ENCODE measurements around the gene ZNF20.

ZNF20 gene

DNA sequence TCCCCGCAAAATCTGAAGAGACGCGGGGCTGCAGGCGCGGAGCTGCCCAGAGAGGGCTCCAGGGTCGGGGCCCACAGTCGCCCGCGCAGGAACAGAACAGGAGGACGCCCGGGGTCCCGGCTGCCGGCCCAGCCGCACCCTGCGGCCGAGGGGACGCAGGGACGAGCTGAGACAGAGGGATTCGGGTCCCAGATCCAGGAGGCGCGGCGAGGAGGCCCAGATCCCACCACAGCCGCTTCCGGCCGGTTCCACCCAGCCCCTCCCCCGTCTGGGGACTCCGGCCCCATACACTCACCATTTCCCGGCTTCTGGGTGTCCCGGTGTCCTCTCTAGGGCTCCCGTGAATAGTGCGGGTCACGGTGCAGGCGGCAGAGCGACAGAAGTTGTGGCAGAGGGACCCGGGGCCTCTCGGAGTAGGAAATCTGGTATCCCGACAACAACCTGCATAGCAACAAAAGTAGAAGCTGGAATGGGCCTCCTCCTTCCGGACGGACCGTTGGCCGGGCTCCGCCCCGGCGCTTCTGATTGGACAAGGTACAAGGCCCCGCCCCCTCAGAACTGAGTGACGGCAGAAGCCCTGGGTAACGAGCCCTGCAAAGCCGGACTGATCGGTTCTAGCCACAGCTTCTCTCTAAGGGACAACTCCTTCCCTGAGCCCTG is at the start of gene ZNF20:
ZNF20 (minus strand) TSS at position 466 of the 660 bp plus-strand sequence; CDS start at position 298, 168 bp downstream.
- peak; percentile 89 to 91 for DNase-seq

DNA sequence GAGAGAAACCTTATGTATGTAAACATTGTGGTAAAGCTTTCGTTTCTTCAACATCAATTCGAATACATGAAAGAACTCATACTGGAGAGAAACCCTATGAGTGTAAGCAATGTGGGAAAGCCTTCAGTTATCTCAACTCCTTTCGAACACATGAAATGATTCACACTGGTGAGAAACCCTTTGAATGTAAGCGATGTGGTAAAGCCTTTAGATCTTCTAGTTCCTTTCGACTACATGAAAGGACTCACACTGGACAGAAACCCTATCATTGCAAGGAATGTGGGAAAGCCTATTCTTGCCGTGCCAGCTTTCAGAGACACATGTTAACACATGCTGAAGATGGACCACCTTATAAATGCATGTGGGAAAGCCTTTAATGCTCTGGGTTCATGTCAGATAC is 47.5 kb upstream of the ZNF20 start:
- no peak for DNase-seq

DNA sequence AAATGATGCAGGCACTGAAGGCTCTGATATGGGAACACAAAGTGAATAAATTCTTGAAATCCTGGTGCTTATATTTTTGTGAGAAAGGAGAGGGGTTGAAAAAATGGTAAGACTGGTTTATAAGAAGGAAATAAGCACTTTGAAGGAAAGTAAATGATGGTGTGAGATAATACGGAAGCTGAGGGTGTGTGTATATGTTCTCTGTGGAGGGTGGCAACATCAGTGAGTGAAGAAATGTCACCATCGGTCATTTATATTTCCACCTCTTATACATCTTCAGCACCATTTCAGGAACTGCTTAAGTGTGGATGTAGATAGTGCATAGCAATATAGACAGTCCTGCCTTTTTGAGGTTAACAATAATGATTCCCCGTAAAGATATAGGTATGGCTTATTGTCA is 40.2 kb upstream of the ZNF20 start:
- no peak for DNase-seq

DNA sequence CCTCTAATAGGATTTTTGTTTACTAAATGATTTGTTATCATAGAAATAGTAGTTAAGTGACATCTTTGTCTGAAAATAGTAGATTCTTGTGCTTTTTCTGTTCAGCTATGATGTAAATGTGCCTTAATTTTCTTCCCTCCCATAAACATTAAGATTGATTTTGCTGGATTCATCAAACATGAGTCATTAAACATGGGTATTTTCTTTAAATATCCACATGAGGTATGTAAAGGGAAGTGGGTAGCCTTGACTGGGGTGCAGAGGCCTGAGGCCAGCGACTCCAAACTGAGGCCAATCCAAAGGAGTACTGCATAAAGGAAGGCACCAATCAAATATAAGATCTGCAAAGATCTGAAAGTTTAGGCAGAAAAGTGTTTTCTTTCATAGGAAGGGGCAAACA is 26.5 kb upstream of the ZNF20 start:
- no peak for DNase-seq

DNA sequence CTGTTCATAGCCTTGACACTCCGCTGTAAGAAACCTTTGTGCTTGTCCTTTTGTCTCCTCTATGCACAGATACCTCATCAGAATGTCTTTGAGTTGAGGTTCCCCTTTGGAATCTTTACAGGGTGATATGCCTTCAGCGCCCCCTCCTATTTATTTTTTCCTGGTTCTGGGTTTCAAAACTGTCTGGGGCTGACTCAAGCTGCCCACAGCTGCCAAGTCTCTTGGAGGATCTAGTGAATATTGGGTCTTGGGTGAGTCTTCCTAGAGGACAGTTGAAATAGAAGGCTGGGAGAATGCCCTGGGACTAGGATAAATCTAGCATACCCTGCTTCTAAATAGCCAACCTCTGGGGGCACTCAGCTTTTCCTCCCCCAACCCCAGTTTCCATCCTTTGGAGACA is 23.7 kb upstream of the ZNF20 start:
- DNase-seq, result no peak

DNA sequence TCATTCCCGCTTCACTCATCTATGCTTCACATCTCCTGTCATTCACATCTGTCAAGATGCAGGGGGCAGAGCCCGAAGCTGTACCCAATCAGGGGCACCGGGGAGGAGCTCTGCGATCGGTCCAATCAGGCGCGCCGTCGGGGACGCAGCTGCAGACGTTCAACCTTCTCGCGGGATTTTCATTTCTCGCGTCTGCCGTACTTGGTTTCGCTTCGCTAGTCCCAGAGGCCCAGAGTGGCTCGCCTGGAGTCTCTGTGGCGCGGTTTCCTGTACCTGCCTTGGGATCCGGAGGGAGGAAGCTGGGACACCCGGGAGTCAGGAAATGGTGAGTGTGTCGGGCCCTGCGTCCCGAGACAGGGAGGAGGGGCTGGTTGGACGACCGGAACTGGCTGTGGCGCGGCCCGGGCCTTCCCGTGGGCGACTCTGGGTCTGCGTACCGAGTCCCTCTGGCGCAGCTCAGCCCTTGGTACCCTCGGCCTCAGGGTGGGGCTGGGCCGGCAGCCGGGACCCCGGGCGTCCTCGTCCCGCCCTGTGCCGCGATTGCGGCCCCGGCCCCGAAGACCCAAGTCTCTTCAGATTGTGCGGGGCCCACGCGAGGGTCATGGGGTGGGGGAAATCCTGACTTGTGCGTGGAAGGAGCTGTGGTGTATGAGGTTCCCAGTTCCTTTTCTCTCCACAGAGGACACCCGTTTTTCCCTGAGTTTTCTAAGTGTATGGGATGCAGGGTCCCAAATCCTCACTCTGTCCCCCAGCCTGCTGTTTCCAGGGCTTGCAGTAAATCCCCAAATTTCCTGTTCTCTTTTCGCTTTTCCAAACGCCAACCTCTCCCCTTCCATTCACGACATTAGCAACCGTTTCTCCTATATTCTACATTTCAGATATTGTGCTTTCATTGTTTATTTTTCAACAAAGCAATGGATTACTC is 23.0 kb upstream of the ZNF20 start, which contains the start of gene ZNF136:
ZNF136 (plus strand) TSS at position 215 of the 925 bp plus-strand sequence; CDS start at position 323, 108 bp downstream.
- peak; percentile 93 to 94 for DNase-seq

DNA sequence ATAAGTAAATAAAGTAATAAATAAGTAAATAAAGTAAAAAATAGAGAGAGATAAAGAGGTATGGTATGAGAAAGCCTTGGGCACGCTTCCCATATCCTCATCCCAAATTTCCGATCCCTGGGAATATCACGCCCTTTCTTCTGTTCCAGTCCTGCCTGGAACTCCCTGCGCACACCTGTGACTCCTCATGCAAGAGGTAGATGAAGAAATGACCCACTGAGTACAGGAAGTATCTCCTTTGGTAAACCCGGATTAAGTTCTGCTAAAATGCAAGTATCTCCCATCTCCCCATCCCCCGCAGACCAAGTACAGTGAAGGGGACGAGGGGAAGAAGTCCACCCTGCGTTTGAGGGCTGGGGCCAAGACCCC is 22.3 kb upstream of the ZNF20 start:
- DNase-seq, result no peak

DNA sequence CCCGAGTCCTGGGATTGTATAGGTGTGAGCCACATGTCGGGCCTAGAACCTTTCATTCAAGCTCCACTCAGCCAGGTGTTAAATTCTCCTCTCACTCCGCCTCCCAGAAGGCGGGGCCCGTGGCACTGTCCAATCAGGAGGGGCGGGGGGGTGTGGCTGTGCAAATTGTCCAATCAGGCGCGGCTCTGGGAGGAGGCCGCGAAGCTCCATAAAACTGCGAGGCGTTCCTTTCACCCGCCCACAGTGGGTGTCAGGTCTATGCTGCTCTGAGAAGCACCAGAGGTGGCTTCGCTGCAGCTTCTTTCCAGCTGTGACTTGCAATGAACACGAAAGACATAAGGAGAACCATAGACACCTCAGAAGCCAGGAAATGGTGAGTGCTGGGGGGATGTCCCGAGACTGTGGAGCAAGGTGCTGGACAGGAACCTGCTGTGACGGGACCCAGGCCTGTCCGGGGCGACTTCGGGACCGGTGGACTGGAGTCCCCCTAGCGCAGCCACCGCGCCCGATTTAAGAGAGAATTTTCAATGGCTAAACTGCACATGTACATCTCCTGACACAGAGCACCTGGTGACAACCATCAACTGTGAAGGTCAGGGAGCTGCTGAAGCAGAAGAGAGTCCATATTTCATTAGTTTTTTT is 19.7 kb upstream of the ZNF20 start:
- DNase-seq, result no peak

DNA sequence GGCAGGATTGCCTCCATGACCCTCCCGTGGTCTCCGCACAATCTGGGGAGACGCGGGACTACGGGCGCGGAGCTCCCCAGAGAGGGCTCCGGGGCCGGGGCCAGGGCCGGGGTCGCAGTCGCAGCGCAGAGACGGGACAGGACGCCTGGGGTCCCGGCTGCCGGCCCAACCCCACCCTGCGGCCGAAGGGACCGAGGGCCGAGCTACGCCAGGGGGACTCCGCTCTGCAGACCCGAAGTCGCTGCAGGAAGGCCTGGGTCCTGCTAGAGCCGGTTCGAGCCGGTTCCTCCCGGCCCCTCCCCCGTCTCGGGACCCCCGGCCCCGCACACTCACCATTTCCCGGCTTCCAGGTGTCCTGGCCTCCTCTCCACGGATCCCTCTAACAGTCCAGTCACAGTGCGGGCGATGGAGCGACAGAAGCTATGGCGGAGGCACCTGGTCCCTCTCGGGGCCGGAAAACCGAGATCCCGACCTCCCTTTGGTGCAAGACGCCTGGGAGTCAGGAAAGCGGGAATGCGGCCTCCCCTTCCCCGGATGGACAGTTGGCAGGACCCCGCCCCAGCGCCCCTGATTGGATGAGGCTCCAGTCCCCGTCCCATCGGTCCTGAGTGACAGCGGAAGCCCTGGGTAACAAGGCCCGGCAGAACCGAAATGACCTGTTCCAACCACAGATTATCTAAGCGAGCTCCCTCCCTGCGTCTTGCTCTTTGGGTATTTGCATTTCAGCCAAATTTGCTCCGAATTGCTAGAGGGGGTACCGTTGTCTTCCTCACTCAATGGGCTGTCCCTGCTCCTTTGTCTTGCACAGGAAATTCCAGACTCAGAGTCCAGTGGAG is 16.3 kb upstream of the ZNF20 start, which contains the start of gene ZNF625:
ZNF625 (minus strand) TSS at position 512 of the 836 bp plus-strand sequence; CDS start at position 336, 176 bp downstream.
- DNase-seq, result peak; percentile 11 to 20

DNA sequence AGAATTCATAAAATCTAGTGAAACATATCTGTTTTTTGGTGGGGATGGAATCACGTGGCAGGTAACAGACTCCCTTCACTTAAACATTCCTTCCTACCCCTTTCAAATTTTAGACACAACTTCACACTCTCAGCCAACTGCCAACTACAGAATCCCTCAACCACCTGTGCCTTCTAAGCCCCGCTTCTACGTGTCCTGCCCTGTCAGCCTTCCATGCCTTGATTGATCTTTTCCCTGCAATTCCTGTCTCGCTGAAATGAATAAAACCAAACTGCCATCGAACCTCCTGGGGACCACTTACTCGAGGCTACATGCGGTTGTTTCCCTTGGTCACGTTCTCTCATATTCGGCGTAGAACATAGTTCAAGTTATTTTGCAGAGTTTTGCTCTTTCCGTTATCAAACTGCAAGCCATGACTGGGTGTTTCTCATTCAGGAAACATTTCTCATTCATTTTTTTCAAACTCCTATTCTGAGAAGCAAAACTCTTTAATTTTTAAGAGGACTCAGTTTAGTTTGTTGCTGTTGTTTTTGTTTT is 15.2 kb upstream of the ZNF20 start:
- DNase-seq, result no peak

DNA sequence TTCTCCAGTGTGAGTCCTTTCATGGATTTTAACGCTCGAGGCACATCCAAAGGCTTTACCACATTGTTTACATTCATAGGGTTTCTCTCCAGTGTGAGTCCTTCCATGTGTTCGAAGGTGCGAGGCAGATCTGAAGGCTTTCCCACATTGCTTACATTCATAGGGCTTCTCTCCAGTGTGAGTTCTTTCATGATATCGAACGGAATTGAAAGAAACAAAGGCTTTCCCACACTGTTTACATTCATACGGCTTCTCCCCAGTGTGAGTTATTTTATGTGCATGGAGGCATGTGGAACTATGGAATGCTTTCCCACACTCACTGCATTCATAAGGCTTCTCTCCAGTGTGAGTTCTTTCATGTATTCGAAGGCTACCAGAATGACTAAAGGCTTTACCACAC is 5.2 kb upstream of the ZNF20 start:
- DNase-seq, result no peak

DNA sequence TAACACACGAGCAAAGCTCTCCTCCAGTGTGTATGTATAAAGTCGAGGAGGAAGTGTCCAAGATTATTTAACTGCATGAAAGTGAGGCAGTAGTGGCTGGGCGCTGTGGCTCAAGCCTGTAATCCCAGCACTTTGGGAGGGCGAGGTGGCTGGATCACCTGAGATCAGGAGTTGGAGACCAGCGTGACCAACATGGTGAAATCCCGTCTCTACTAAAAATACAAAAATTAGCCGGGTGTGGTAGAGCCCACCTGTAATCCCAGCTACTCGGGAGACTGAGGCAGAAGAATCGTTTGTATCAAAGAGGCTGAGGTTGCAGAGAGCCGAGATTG is 1.2 kb upstream of the ZNF20 start:
- no peak for DNase-seq

DNA sequence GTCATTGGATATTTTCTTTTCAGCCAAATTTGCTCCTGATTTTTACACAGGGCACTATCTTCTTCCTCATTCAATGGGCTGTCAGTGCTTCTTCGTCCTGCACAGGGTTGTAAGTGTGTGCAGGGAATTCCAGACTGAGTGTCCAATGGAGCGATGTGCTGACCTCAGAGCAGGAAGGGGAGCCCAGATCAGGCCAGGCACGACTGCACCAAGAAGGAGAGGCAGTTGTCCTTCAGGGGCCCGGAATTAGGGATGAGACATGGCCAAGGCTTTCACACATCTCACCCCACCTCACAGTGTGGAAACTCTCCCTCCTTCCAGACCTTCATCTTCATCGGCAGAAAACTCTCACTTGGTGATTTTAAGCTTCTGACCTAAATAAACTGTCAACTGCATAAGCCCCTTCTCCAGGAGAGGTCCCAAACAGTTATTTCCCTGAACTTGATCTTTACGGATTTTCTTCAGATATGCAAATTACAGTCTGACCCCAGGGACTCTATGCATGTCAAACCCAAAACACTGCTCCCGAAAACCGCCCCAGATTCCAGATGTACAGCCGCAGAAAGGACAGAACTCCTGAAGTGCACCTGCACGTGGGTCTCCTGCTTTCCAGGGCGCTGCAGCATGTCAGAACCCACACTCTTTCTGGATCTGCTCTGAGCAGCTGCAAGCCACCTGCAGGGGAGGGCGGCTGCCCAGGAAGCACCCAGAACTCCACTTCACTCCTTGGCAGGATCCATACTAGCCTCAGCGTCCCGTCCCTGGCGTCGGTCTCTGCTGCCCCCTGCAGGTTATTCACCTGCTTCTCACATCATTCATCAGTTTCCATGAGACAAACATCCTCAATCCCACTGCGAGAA is 625 bp upstream of the ZNF20 start:
- peak; percentile 83 to 86 for DNase-seq

DNA sequence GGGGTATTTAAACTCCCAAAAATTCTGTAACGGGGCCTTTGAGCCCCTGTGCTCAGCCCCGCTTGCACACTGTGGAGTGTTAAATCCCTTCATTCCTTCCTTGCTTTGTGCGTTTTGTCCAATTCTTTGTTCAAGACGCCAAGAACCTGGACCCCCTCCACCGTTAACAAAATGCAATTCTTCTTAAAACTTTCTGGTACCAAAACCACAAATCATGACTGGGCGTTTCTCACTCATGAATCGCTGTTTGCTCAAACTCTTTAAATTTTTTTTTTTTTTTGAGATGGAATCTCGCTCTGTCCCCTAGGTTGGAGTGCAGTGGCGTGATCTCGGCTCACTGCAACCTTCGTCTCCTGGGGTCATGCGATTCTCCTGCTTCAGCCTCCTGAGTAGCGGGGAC is 881 bp downstream of the ZNF20 start:
- no peak for DNase-seq

DNA sequence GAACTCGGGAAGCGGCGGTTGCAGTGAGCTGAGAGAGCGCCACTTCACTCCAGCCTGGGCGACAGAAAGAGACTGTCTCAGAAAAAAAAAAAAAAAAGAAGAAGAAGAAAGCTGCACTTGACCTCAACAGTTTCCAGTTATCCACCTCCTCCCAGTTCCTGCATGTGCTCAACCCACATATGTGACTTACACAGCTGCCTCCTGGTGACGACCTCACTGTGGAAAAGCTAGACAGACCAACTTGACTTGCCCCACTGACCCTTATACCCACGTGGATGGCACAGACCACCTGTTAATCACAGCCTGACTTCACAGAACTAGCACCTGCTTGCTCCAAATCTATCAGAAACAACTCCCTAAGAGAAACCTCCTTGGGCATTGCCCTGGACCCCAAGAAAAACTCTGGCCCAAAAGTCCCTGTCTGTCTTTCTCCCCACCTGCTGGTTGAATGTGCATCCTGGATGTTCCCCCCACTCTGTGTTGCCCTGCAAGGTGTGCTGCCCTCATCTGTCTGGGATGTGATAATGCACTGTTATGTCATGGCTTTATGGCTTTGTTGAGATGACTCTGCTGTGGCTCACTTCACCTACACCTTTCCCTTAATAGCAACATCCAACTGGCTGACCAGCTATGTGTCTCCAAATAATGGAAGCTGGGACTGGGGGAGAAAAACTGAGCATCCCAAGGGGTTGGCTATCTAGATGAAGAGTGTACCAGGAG is 2.8 kb downstream of the ZNF20 start:
- DNase-seq, result peak; percentile 14 to 55

DNA sequence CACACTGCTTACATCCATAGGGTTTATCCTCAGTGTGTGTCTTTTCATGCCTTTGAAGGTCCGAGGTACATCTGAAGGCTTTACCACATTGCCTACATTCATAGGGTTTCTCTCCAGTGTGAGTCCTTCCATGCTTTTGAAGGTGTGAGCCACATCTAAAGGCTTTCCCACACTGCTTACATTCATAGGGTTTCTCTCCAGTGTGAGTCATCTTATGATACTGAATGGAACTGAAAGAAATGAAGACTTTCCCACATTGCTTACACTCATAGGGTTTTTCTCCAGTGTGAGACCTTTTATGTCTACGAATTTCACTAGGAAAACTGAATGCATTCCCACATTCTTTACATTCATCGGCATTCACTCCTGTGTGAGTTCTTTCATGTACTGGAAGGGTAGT is 7.1 kb downstream of the ZNF20 start:
- DNase-seq, result no peak

DNA sequence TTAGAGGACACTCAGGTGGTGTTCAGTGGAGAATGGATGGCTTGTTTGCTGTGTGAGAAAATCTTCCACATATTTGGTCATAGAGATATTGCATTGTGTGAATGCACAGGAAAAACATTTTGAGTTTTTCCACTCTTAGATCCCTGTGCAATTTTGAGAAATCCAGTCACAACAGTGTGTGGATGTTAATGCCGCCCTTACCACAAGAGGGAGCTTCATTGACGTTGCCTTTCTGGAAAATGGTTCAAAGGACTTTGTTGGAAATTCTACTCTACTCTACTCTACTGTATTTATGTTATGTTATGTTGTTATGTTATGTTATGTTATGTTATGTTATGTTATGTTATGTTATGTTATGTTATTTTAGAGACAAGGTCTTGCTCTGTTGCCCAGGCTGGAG is 13.4 kb downstream of the ZNF20 start:
- peak in 1 of 2 donors; percentile 29 for DNase-seq

DNA sequence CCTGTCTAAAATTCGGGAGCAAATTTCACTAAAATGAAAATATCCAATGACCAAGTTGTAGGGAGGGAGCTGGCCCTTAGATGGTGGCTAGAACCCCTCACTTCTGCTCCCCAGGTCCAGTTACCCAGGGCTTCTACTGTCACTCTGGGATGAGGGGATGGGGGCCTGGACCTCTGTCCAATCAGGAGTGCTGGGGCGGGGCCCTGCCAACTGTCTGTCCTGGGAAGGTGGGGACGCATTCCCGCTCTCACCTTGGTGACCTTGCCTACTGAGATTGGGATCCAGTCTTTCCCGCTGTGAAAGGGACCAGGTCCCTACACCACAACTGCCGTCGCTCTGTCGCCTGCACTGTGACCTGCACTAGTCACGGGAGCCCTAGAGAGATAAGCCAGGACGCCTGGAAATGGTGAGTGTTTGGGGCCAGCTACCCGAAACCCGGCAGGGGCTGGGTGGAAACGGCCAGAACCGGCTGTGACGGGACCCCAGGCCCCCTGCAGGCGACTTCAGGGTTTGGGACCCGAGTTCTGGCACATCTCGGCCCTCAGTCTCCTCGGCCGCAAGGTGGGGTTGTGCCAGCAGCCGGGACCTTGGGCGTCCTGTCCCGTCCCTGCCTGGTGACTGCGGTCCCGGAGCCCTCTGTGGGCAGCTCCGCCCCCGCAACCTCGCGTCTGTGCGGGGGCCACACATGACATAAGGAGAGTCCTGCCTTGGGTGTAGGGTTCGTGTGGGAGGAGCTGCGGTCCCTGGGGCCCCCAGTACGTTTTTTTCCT is 22.8 kb downstream of the ZNF20 start:
- no peak for DNase-seq

DNA sequence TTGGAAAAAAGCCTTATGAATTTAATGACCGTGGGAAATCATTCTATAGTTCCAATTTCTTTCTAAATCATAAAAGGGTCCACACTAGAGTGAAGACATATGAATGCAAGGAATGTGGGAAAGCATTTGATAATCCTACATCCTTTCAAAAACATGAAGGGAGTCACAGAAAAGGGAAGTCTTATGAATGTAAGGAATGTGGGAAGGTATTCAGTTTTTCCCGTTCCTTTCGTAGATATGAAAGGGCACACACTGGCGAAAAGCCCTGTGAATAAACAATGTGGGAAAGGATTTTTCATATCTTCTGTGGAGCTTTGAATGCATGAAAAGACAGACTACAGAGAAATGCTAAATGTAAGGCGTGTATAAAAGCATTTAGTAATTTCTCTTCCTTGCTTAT is 27.0 kb downstream of the ZNF20 start:
- DNase-seq, result no peak

DNA sequence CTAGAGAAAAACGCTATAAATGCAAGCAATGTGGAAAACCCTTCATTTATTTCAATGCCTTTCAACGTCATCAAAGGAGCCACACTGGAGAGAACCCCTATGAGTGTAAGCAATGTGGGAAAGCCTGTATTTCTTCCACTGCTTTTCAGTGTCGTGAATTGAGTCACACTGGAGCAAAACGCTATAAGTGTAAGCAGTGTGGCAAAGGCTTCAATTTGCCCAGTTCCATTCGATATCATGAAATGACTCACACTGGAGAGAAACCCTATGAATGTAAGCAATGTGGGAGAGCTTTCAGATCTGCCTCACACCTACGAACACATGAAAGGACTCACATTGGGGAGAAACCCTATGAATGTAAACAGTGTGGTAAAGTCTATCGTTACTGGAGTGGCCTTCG is 27.4 kb downstream of the ZNF20 start:
- no peak for DNase-seq
